GM19035 (cell line): Measurements from ENCODE around the gene BLTP3B.
"Not testable (repeated sequence)": the region's sequence is repeated elsewhere in the genome, so short reads cannot be mapped to it uniquely, and the experiment has no call there.

ENCODE experiments used
- ATAC-seq: cut with Tn5 transposase; IDR thresholded peaks from one replicate; pipeline ENCODE4 v1.9.1; 2021; ENCODE audit not compliant: unreplicated experiment

Gene BLTP3B, protein sequence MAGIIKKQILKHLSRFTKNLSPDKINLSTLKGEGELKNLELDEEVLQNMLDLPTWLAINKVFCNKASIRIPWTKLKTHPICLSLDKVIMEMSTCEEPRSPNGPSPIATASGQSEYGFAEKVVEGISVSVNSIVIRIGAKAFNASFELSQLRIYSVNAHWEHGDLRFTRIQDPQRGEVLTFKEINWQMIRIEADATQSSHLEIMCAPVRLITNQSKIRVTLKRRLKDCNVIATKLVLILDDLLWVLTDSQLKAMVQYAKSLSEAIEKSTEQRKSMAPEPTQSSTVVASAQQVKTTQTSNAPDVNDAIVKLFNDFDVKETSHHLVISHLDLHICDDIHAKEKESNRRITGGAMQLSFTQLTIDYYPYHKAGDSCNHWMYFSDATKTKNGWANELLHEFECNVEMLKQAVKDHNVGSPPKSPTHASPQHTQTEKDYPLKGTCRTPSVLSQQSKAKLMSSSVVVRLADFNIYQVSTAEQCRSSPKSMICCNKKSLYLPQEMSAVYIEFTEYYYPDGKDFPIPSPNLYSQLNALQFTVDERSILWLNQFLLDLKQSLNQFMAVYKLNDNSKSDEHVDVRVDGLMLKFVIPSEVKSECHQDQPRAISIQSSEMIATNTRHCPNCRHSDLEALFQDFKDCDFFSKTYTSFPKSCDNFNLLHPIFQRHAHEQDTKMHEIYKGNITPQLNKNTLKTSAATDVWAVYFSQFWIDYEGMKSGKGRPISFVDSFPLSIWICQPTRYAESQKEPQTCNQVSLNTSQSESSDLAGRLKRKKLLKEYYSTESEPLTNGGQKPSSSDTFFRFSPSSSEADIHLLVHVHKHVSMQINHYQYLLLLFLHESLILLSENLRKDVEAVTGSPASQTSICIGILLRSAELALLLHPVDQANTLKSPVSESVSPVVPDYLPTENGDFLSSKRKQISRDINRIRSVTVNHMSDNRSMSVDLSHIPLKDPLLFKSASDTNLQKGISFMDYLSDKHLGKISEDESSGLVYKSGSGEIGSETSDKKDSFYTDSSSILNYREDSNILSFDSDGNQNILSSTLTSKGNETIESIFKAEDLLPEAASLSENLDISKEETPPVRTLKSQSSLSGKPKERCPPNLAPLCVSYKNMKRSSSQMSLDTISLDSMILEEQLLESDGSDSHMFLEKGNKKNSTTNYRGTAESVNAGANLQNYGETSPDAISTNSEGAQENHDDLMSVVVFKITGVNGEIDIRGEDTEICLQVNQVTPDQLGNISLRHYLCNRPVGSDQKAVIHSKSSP (N-terminal part only)

GRCh38 chr12:100142851-100143559 lies at the start of gene BLTP3B:
Gene BLTP3B (minus strand): TSS chr12:100142874. CDS start chr12:100142635, 239 bp downstream.
- peak; percentile 77 for ATAC-seq

DNA sequence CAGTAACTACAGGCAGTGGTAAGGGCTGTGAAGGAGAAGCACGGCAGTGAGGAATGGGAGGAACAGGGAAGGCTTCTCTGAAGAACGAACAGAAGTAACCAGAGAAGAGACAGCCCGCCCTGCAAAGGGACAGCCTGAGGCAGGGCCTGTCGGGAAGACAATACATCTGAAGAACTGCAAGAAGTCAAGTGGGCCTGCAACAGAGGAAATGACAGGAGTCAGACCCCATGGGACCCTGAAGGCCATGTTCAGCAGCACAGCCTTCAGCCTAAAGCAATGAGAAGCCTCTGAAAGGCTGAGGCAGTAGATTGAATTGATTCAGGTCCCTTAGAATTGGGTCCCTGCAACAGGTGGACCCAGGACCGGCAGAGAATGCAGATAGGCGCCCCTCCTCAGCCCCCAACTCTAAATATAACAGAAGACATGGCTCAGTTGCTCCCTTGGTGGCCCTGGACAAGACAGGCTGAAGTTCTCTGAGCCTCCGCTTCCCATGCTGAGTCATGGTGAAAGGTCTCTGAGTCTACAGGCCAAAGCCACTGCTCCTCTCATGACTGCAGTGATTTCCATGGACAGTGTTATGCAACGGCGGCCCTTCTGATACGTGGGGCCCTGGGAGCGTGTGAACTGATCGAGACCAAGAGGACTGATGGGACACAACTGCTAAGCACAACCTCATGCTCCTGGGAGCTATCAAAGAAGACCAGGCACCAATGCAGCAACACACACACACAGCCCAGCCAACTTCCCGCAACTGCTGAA lies 47.1 kb upstream of the BLTP3B start:
- ATAC-seq, result no peak

DNA sequence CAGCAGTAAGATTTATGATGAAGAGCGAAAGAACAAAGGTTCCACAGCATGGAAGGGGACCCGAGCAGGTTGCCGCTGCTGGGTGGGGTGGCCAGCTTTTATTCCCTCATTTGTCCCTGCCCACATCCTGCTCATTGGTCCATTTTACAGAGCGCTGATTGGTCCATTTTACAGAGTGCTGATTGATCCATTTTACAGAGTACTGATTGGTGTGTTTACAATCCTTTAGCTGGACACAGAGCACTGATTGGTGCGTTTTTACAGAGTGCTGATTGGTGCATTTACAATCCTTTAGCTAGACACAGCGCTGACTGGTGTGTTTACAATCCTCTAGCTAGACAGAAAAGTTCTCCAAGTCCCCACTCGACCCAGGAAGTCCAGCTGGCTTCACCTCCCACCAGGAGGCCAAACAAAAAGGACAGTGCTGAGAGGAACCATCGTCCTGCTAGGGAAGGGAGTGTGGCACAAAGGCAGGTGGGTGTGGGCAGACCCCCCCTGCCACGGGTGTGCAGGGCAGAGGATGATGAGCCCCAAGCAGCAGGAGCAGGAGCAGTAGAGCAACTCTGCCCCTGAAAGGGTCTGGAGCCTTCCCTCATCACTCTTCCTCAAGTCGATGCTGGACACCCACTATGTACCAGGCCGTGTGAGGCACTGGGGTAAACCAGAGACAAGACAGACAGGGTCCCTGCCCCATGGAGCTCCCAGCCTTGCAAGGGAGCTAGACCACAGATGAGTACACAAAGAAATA lies 46.4 kb upstream of the BLTP3B start:
- ATAC-seq, result not testable (repeated sequence)

GRCh38 chr12:100187857-100188519 lies 45.3 kb upstream of the BLTP3B start:
- ATAC-seq, result no peak

GRCh38 chr12:100187068-100187467 lies 44.4 kb upstream of the BLTP3B start:
- ATAC-seq, result no peak

DNA sequence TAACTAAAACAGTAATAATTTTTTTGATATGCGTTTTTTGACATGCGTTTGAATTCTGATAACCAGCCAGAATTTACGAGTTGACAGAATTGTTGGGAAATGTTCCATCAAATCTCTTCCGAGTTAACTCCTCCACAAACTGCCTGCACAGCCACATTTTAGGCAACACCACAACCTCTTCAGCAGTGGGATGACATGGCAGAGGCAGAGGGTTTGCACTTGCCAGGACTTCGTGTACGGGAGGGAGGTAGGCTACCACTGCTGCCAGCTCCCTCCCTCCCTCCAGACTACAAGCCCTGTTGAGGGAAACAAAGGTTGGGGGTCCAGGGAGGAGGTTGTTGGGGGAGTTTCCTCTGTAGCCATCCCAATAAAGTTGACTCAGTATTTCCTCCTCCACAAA lies 43.4 kb upstream of the BLTP3B start:
- no peak for ATAC-seq

GRCh38 chr12:100185361-100185894 lies 42.8 kb upstream of the BLTP3B start:
- peak; percentile 73 for ATAC-seq

DNA sequence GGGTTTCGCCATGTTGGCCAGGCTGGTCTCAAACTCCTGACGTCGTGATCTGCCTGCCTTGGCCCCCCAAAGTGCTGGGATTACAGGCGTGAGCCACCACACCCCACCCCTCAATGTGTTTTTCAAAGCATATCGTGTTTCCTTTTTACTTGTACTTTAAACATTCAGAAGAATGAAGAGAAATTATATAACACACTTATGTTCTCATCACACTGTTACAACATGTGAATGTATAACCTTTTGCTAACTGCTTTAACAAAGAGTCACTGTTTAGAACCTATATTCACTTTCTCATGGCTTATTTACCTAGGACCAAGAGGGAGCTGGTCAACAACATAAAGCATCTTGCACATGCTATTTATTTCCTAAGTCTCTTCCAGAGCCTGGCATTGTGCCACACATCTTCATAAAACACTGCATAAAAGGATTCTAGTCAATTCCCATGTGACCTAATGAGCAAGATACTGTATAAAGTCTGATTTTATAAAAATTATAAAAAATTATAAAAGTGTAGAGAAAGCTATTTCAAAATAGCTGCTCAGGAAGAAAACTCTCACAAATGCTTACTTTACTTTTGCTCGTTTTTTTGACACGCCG lies 42.0 kb upstream of the BLTP3B start:
- ATAC-seq, result no peak

DNA sequence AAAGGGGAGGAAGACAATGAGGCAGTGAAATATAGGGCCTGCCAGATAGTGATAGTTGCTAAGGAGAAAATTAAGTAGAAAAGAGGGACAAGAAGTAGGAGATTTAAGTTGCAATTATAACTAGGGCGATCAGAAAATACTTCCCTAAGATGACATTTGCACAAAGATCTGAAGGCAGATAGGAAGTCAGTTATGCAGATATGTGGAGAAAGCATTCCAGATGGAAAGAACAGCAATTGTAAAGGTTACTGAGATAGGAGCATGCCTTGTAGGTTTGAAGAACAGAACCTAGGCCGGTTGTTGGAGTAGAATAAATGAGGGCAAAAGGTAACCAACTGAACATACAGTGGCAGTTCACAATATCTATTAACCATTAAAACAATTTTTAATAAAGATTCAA lies 36.6 kb upstream of the BLTP3B start:
- ATAC-seq, result no peak

DNA sequence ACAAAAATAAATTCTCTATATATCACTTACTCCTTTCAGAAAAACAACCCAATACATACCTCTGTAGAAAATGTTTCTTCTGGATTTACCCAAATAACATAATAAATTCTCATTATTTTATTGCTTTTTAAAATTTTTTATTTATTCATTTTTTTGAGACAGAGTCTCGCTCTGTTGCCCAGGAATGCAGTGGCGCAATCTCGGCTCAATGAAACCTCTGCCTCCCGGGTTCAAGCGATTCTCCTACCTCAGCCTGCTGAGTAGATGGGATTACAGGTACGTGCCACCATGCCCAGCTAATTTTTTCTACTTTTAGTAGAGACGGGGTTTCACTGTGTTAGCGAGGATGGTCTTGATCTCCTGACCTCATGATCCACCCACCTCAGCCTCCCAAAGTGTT lies 33.8 kb upstream of the BLTP3B start:
- not testable (repeated sequence) for ATAC-seq

GRCh38 chr12:100174495-100174894 lies 31.8 kb upstream of the BLTP3B start:
- ATAC-seq, result no peak

GRCh38 chr12:100173111-100173510 lies 30.4 kb upstream of the BLTP3B start:
- no peak for ATAC-seq

GRCh38 chr12:100171248-100171647 lies 28.6 kb upstream of the BLTP3B start:
- no peak for ATAC-seq

DNA sequence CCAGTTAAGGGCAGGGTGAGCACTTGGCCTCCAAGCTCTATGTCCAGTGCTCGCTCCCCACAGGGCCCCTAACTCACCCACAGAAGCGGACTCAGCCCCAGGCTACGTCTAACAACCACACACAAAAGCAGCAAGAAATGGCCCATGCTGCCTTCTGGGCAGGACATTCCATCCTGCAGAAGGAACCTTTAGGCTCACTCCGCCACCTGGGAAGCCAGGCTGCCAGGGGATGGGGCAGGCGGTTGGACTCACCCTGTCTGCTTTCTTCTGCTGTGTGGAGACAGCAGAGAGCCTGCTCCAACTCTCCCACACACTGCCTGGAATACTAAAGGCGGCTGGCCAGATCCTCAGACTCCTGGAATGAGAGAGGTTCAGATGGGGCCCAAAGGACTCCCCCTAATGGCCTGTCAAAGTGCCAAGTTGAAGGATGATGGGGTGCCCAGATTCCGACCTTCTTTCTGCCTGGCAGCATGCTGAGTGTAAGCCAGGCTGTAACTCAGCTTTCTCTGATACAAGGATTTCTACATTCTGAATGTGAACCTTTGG lies 27.7 kb upstream of the BLTP3B start:
- no peak for ATAC-seq

DNA sequence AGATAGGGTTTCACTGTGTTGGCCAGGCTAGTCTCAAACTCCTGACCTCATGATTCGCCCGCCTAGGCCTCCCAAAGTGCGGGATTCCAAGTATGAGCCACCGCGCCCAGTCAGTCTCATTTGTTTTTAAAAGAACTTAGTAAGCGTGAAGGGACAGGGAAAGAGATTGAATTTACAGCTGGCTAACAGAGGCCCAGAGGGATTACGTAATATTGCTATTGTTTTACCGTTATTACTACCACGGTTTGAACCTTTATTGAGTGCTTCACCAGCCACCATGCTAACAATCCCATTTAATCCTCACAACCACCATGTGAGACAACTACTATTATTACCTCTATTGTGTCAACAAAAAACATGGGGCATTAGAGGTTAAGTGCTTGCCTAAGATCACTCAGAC lies 26.7 kb upstream of the BLTP3B start:
- no peak for ATAC-seq

- no peak for ATAC-seq
Observed at GRCh38 chr12:100168562-100168961, 25.9 kb upstream of the BLTP3B start.

- ATAC-seq, result no peak
Observed at GRCh38 chr12:100166232-100166631, 23.6 kb upstream of the BLTP3B start.

DNA sequence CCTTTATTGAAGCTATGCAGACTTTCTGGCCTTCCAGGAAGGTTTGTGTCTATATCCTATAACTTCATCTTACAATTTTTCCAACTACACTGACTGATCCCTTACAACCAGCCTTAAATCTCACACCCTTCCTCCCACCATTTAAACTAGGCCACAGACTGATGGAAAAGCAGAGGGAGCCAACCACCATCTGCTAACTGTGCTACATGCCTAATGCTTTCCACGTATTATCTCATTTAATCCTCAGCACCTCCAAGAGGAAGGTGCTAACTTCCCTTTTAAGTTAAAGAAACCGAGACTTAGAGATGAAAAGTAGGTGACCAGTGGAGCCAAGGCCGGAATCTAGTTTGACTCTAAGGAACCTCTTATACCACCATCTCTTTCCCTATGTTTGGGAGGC lies 22.7 kb upstream of the BLTP3B start:
- ATAC-seq, result no peak
